ENCODE results near the gene PRKG1. TPM values are rescaled to one million over a fixed set of nuclear protein-coding genes. Genes with fewer than 3 reads are reported as not detected.

The PRKG1 gene
- total and polyA plus RNA-seq, 2 of the 8 experiments (the other 6 are each of a cell fraction or from before 2014, with no cell fraction given), result 4.2 to 15.2 TPM

- Histone ChIP-seq H4K91ac (replicated peaks; ENCODE audit: insufficient read length, low read length) (no peak overlapping the region), H3K79me2 (ENCODE audit: control insufficient read depth in 1 of 2, insufficient read depth in 2 of 2, low read length in 2 of 2) (no peaks in the 10 kb centered on the region), H3K9ac (replicated peaks in 1 of 4; ENCODE audit: extremely low read depth in 1 of 4, low read depth in 3 of 4, low read length in 3 of 4) (no peak overlapping the region), H4K5ac (ENCODE audit: insufficient read length, low read depth, low read length) (no peak overlapping the region), H3K14ac (ENCODE audit: insufficient read length) (no peak overlapping the region), H3K4me3 (ENCODE audit: extremely low read depth in 1 of 4, insufficient read depth in 2 of 4, low read depth in 3 of 4, low read length in 4 of 4) (no peak overlapping the region), H2BK120ac (replicated peaks; ENCODE audit: low read depth, low read length) (no peak overlapping the region), H3K79me1 (ENCODE audit: low read depth, low read length) (no peaks in the 10 kb centered on the region), H2BK15ac (ENCODE audit: low read length) (no peak overlapping the region), H3K27ac (ENCODE audit: low read depth, low read length) (no peak overlapping the region), H3K4me1 (replicated peaks in 1 of 4; ENCODE audit: control insufficient read depth in 3 of 4, insufficient read depth in 4 of 4, low read length in 3 of 4) (no peaks in the 10 kb centered on the region), H3K18ac (ENCODE audit: extremely low read depth, low read length) (no peak overlapping the region), H2AFZ (ENCODE audit: low read length) (no peak overlapping the region), H3K23ac (ENCODE audit: insufficient read length) (no peak overlapping the region), H3K9me3 (ENCODE audit: insufficient read depth in 2 of 2, low read depth in 1 of 2, low read length in 1 of 2) (no peaks in the 10 kb centered on the region), H3K4me2 (ENCODE audit: insufficient read depth in 1 of 2, low read depth in 2 of 2, low read length in 2 of 2) (no peak overlapping the region), H4K20me1 (replicated peaks in 1 of 2; ENCODE audit: control insufficient read depth in 1 of 2, insufficient read depth in 2 of 2, low read length in 2 of 2) (no peaks in the 10 kb centered on the region), H3K4ac (replicated peaks; ENCODE audit: insufficient read length, low read depth, low read length) (no peak overlapping the region), H3K23me2 (ENCODE audit: low read depth, low read length) (no peaks in the 10 kb centered on the region), H2AK5ac (ENCODE audit: low read depth, low read length) (no peak overlapping the region), H3K56ac (replicated peaks; ENCODE audit: insufficient read length, low read depth, low read length) (no peak overlapping the region), H2BK5ac (ENCODE audit: low read depth, low read length) (no peak overlapping the region), H3K36me3 (ENCODE audit: control insufficient read depth in 2 of 4, insufficient read depth in 4 of 4, low read length in 3 of 4) (no peaks in the 10 kb centered on the region), H3K27me3 (replicated peaks in 1 of 4; ENCODE audit: control insufficient read depth in 3 of 4, extremely low read depth in 1 of 4, insufficient read depth in 3 of 4, low read length in 3 of 4) (no peaks in the 10 kb centered on the region), H4K8ac (ENCODE audit: extremely low read depth, insufficient read depth, low read length) (no peak overlapping the region), H2BK12ac (ENCODE audit: low read depth, low read length) (no peak overlapping the region), H2BK20ac (ENCODE audit: low read length) (no peak overlapping the region)
- ChIA-PET CTCF (ENCODE audit: partially characterized antibody) (interaction anchor here (0.6 to 2.5 kb wide), 4 partner anchors 28 to 1357 kb away, joined by 3 to 7 read pairs (median 4); no protein-coding TSS in a partner anchor), POLR2A (ENCODE audit: partially characterized antibody) (no interaction called here)
- no peak for TF ChIP-seq SIN3A (conservative IDR thresholded peaks at IDR 0.05 in 1 of 2, IDR thresholded peaks at IDR 0.05 in 1 of 2; ENCODE audit: low read depth in 1 of 2, low read length in 2 of 2)
- no peak for TF ChIP-seq HDAC2 (IDR thresholded peaks at IDR 0.05; ENCODE audit: borderline replicate concordance in 1 of 2, low read depth in 2 of 2, low read length in 2 of 2)
- no peak for TF ChIP-seq ATF2 (IDR thresholded peaks at IDR 0.05; ENCODE audit: low read length)
- no peak for TF ChIP-seq POLR2A (IDR thresholded peaks at IDR 0.05; ENCODE audit: control extremely low read depth in 1 of 2, low read depth in 2 of 2, low read length in 2 of 2)
- TF ChIP-seq GTF2F1 (IDR thresholded peaks at IDR 0.05; ENCODE audit: borderline replicate concordance, low read depth, low read length), result no peak
- TF ChIP-seq CHD1 (IDR thresholded peaks at IDR 0.05; ENCODE audit: low read depth, low read length), result no peak
- no peak for TF ChIP-seq SUZ12 (IDR thresholded peaks at IDR 0.05; ENCODE audit: low read length)
- no peak for TF ChIP-seq GABPA (IDR thresholded peaks at IDR 0.05; ENCODE audit: borderline replicate concordance, insufficient read depth, low read length)
- no peak for TF ChIP-seq ZNF274 (IDR thresholded peaks at IDR 0.05; ENCODE audit: borderline replicate concordance, extremely low read depth, low read length)
- TF ChIP-seq RAD21 (IDR thresholded peaks at IDR 0.05 in 1 of 2, conservative IDR thresholded peaks at IDR 0.05 in 1 of 2; ENCODE audit: low read depth in 2 of 2, low read length in 2 of 2), result no peak
- FAIRE-seq, result no peak
- WGBS, 2 experiments (ENCODE audit: extremely low coverage in 1 of 2, insufficient coverage in 1 of 2, insufficient read length in 1 of 2, insufficient replicate concordance in 2 of 2, low coverage in 1 of 2, low lambda C conversion rate in 2 of 2, missing lambda C conversion rate in 1 of 2), result 85% methylated on average over 1 of the region's 1 CpG; no CpG with 5 or more reads in 1 of the 2 experiments
- DNase-seq (ENCODE audit: low read depth in 1 of 2, low spot score in 2 of 2), result no peak
Observed at GRCh38 chr10:52335665-52336064, 1261.4 kb downstream of the PRKG1 start.

Data from H1 (cell line).